HCT116 (cell line): ENCODE results near the gene SLC41A1. TPM values are rescaled to one million over a fixed set of nuclear protein-coding genes. Genes with fewer than 3 reads are reported as not detected.

Experiments
- ATAC-seq: fragments of 200-7000 bp; cut with Tn5 transposase; 2 replicates; pipeline ENCODE4 v1.9.1; 2020; ENCODE audit warnings: mild to moderate bottlenecking, moderate library complexity
- BruUV-seq: library from RNA; stranded (reverse); fragments of 400-500 nt; replicated peaks from 2 replicates; lab custom pipeline; 2021; lab: Mats Ljungman, UMichigan
- CTCF ChIA-PET: fragments of 300-600 bp; sonication (Branson Sonifier 250); formaldehyde crosslinking; loops from one replicate; lab custom pipeline; 2021; ENCODE audit warnings: antibody characterized with exemption; lab: Charles Lee
- POLR2A ChIA-PET: fragments of 300-600, 350-600 bp; sonication (Branson Sonifier 250); formaldehyde crosslinking; loops from one replicate; lab custom pipeline; 2021; ENCODE audit warnings: antibody characterized with exemption; lab: Charles Lee
- RAD21 ChIA-PET, 2 experiments: fragments of 300-600 bp; sonication (Branson Sonifier 250); formaldehyde crosslinking; loops; one replicate each; lab custom pipeline; 2023; ENCODE audit warnings: low total read pairs in 2 of 2; ENCODE audit not compliant: uncharacterized antibody in 2 of 2, unreplicated experiment in 2 of 2, low non-redundant PET in 1 of 2; lab: Charles Lee
- DNase-seq: peaks from one replicate; pipeline ENCODE4 v3.0.0-alpha.2; 2010; ENCODE audit warnings: low read depth, low spot score
- H2AFZ ChIP-seq: fragments of 200-600 bp; shearing (Covaris generic), sonication (generic); 2 replicates; pipeline ENCODE4 v1.6.1; 2017; ENCODE audit warnings: low read depth, mixed run types, mixed read lengths, antibody characterized with exemption, low read length; ENCODE audit not compliant: poor library complexity, severe bottlenecking
- H3K27ac ChIP-seq: 2 replicates; pipeline ENCODE4 v1.5.1; 2012; ENCODE audit warnings: low read depth, low read length
- H3K27me3 ChIP-seq: fragments of 200-600 bp; sonication (generic); 2 replicates; pipeline ENCODE4 v1.6.1; 2016; ENCODE audit warnings: mixed run types, low read length, mixed read lengths; ENCODE audit not compliant: insufficient read depth
- H3K36me3 ChIP-seq, 2 experiments: fragments of 200-500 bp in 1 of 2; fragments of 200-600 bp in 1 of 2; sonication (Bioruptor generic) in 1 of 2; sonication (generic) in 1 of 2; 2 replicates each; pipeline versions ENCODE4 v1.5.1 to v1.6.1; 2014 to 2016; ENCODE audit warnings: low read length in 2 of 2, inconsistent platforms in 1 of 2, mixed read lengths in 1 of 2, mixed run types in 1 of 2; ENCODE audit not compliant: insufficient read depth in 2 of 2, control insufficient read depth in 1 of 2
- H3K4me1 ChIP-seq, 2 experiments: fragments of 200-600 bp in 1 of 2; sonication (generic) in 1 of 2; 2 replicates each; pipeline versions ENCODE4 v1.5.1 to v1.6.1; 2012 to 2017; ENCODE audit warnings: low read length in 2 of 2, inconsistent platforms in 1 of 2, mild to moderate bottlenecking in 1 of 2, mixed read lengths in 1 of 2, mixed run types in 1 of 2, moderate library complexity in 1 of 2; ENCODE audit not compliant: insufficient read depth in 2 of 2, control insufficient read depth in 1 of 2
- H3K4me2 ChIP-seq: fragments of 200-600 bp; sonication (generic); 2 replicates; pipeline ENCODE4 v1.6.1; 2017; ENCODE audit warnings: mixed run types, low read length, mixed read lengths
- H3K4me3 ChIP-seq, 2 experiments: fragments of 200-600 bp in 1 of 2; sonication (generic) in 1 of 2; replicated peaks in 1 of 2; 2 replicates each; pipeline ENCODE4 v1.5.1; 2011 to 2016; ENCODE audit warnings: low read length in 2 of 2, control low read depth in 1 of 2, low read depth in 1 of 2, mild to moderate bottlenecking in 1 of 2, mixed read lengths in 1 of 2, mixed run types in 1 of 2
- H3K79me2 ChIP-seq: fragments of 200-600 bp; sonication (generic); 2 replicates; pipeline ENCODE4 v1.6.1; 2017; ENCODE audit warnings: mild to moderate bottlenecking, mixed run types, low read length, moderate library complexity, mixed read lengths; ENCODE audit not compliant: insufficient read depth
- H3K9ac ChIP-seq: fragments of 200-600 bp; sonication (generic); 2 replicates; pipeline ENCODE4 v1.6.1; 2016; ENCODE audit warnings: low read length, mixed read lengths
- H3K9me2 ChIP-seq: fragments of 200-600 bp; sonication (generic), shearing (Covaris generic); 2 replicates; pipeline ENCODE4 v1.6.1; 2017; ENCODE audit warnings: mixed run types, mild to moderate bottlenecking, moderate library complexity; ENCODE audit not compliant: insufficient read depth
- H3K9me3 ChIP-seq, 2 experiments: fragments of 200-500 bp in 1 of 2; fragments of 200-600 bp in 1 of 2; sonication (Bioruptor generic) in 1 of 2; sonication (generic) in 1 of 2; 2 replicates each; pipeline ENCODE4 v1.6.1; 2014 to 2017; ENCODE audit warnings: low read length in 2 of 2, mixed read lengths in 2 of 2, inconsistent platforms in 1 of 2, low read depth in 1 of 2, mild to moderate bottlenecking in 1 of 2, mixed run types in 1 of 2, moderate library complexity in 1 of 2; ENCODE audit not compliant: control insufficient read depth in 1 of 2, insufficient read depth in 1 of 2
- H4K20me1 ChIP-seq: fragments of 200-600 bp; sonication (generic), shearing (Covaris generic); 2 replicates; pipeline ENCODE4 v1.6.1; 2017; ENCODE audit warnings: mixed run types, mild to moderate bottlenecking, moderate library complexity; ENCODE audit not compliant: insufficient read depth
- CBX3 ChIP-seq: IDR thresholded peaks from 2 replicates; pipeline ENCODE4 v1.6.1; 2012; ENCODE audit warnings: low read depth
- CEBPB ChIP-seq: IDR thresholded peaks from 2 replicates; pipeline ENCODE4 v1.6.1; 2012; ENCODE audit warnings: low read depth
- EZH2phosphoT487 ChIP-seq: fragments of 200-600 bp; IDR thresholded peaks from 2 replicates; pipeline ENCODE4 v1.6.1; 2018; ENCODE audit warnings: antibody characterized with exemption, borderline replicate concordance
- JUND ChIP-seq: IDR thresholded peaks from 2 replicates; pipeline ENCODE4 v1.6.1; 2012
- POLR2A ChIP-seq: IDR thresholded peaks from 2 replicates; pipeline ENCODE4 v1.7.0; 2011; ENCODE audit warnings: borderline replicate concordance; ENCODE audit not compliant: insufficient read depth, insufficient read length; ENCODE audit errors: extremely low read depth
- RAD21 ChIP-seq: IDR thresholded peaks from 2 replicates; pipeline ENCODE4 v1.6.1; 2012; ENCODE audit warnings: low read depth, mild to moderate bottlenecking
- SIN3A ChIP-seq: IDR thresholded peaks from 2 replicates; pipeline ENCODE4 v1.6.1; 2012; ENCODE audit warnings: low read depth
- ZNF274 ChIP-seq: fragments of 200-500 bp; sonication (Bioruptor generic); IDR thresholded peaks from 2 replicates; pipeline ENCODE4 v1.6.1; 2014; ENCODE audit warnings: mild to moderate bottlenecking, low read depth, low read length, inconsistent platforms
- intact Hi-C: fragments of 100-400 bp; cut with micrococcal nuclease; formaldehyde crosslinking; loops from 2 replicates; pipeline ENCODE4 v1.10.0; 2022
- total RNA-seq: library from RNA; stranded (reverse); gene quantifications from one replicate; pipeline ENCODE4 v1.2.1, GENCODE V29; 2021; ENCODE audit not compliant: unreplicated experiment
- TF ChIP-seq, protein P1 (sequence below): IDR thresholded peaks from 2 replicates; pipeline ENCODE4 v1.6.1; 2012
- TF ChIP-seq, protein P2 (sequence below), 3 experiments: fragments of 200-600 bp in 1 of 3; sonication (generic) in 1 of 3; IDR thresholded peaks in 2 of 3; conservative IDR thresholded peaks in 1 of 3; 2 replicates each; pipeline ENCODE4 v1.5.1; 2012 to 2017; ENCODE audit warnings: low read depth in 2 of 3, low read length in 2 of 3, antibody characterized with exemption in 1 of 3, borderline replicate concordance in 1 of 3, control low read depth in 1 of 3, mild to moderate bottlenecking in 1 of 3, mixed read lengths in 1 of 3, mixed run types in 1 of 3, moderate library complexity in 1 of 3; ENCODE audit not compliant: insufficient read depth in 1 of 3
- TF ChIP-seq, protein P3 (sequence below): IDR thresholded peaks from 2 replicates; pipeline ENCODE4 v1.6.1; 2012; ENCODE audit warnings: low read depth

SLC41A1 gene
- total RNA-seq, 1 experiment from 2014 or later, result 35.9 TPM

DNA sequence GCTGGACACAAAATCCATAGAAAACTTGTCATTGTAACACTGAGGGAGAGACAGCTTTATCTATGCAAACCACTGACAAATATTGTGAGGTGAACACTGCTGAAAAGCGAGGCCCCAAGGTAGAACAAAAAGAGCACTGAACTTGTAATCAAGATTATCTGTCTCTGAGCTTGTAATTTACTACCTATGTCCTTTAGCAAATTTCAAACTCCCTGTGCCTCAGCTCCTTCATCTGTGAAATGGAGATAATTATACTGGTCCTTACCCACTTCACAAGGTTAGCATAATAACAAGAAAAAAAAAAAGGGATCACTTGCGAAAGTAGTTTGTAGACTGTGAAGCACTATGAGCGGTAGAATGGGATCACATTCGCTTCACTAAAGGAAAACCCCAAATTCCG is 58.1 kb downstream of the SLC41A1 start:
- H3K27me3 ChIP-seq, result no peaks in the 10 kb centered on the region
- ATAC-seq, result no peak
- BruUV-seq, result no TSS peak
- TF ChIP-seq, protein P1, sequence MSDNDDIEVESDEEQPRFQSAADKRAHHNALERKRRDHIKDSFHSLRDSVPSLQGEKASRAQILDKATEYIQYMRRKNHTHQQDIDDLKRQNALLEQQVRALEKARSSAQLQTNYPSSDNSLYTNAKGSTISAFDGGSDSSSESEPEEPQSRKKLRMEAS, result no peak
- TF ChIP-seq EZH2phosphoT487, result no peak
- no peak for TF ChIP-seq CEBPB
- no peak for TF ChIP-seq POLR2A
- TF ChIP-seq, protein P2, sequence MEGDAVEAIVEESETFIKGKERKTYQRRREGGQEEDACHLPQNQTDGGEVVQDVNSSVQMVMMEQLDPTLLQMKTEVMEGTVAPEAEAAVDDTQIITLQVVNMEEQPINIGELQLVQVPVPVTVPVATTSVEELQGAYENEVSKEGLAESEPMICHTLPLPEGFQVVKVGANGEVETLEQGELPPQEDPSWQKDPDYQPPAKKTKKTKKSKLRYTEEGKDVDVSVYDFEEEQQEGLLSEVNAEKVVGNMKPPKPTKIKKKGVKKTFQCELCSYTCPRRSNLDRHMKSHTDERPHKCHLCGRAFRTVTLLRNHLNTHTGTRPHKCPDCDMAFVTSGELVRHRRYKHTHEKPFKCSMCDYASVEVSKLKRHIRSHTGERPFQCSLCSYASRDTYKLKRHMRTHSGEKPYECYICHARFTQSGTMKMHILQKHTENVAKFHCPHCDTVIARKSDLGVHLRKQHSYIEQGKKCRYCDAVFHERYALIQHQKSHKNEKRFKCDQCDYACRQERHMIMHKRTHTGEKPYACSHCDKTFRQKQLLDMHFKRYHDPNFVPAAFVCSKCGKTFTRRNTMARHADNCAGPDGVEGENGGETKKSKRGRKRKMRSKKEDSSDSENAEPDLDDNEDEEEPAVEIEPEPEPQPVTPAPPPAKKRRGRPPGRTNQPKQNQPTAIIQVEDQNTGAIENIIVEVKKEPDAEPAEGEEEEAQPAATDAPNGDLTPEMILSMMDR (IDR thresholded peaks at IDR 0.05 in 2 of 3, conservative IDR thresholded peaks at IDR 0.05 in 1 of 3; ENCODE audit: borderline replicate concordance in 1 of 3, insufficient read depth in 1 of 3, low read depth in 2 of 3, low read length in 2 of 3), result no peak
- TF ChIP-seq JUND, result no peak
- no peak for TF ChIP-seq CBX3
- TF ChIP-seq, protein P3, sequence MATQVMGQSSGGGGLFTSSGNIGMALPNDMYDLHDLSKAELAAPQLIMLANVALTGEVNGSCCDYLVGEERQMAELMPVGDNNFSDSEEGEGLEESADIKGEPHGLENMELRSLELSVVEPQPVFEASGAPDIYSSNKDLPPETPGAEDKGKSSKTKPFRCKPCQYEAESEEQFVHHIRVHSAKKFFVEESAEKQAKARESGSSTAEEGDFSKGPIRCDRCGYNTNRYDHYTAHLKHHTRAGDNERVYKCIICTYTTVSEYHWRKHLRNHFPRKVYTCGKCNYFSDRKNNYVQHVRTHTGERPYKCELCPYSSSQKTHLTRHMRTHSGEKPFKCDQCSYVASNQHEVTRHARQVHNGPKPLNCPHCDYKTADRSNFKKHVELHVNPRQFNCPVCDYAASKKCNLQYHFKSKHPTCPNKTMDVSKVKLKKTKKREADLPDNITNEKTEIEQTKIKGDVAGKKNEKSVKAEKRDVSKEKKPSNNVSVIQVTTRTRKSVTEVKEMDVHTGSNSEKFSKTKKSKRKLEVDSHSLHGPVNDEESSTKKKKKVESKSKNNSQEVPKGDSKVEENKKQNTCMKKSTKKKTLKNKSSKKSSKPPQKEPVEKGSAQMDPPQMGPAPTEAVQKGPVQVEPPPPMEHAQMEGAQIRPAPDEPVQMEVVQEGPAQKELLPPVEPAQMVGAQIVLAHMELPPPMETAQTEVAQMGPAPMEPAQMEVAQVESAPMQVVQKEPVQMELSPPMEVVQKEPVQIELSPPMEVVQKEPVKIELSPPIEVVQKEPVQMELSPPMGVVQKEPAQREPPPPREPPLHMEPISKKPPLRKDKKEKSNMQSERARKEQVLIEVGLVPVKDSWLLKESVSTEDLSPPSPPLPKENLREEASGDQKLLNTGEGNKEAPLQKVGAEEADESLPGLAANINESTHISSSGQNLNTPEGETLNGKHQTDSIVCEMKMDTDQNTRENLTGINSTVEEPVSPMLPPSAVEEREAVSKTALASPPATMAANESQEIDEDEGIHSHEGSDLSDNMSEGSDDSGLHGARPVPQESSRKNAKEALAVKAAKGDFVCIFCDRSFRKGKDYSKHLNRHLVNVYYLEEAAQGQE, result no peak
- TF ChIP-seq SIN3A, result no peak
- no peak for TF ChIP-seq RAD21
- no peak for TF ChIP-seq ZNF274
- TF ChIP-seq, all 23 proteins: peak for 0
- intact Hi-C loops, result no loop called here
- Histone ChIP-seq H3K36me3 (no peaks in the 10 kb centered on the region), H3K9ac (no peak overlapping the region), H3K27ac (no peak overlapping the region), H4K20me1 (no peaks in the 10 kb centered on the region), H3K9me2 (no peaks in the 10 kb centered on the region), H3K9me3 (no peaks in the 10 kb centered on the region), H3K79me2 (no peaks in the 10 kb centered on the region), H3K4me3 (no peak overlapping the region), H2AFZ (no peak overlapping the region), H3K4me2 (no peak overlapping the region), H3K4me1 (peaks cover 6 to 16% of the 10 kb centered on the region in 2 experiments; a peak in 3 of 4 replicates)
- ChIA-PET CTCF (no interaction called here), POLR2A (no interaction called here), RAD21 (no interaction called here)
- DNase-seq, result no peak
